Loucy (cell line): ENCODE data around the gene SLC6A13.

Experiments
- H2AFZ ChIP-seq: fragments of 200-600 bp; sonication (generic); 2 replicates; pipeline ENCODE4 v1.6.0; 2016; ENCODE audit warnings: antibody characterized with exemption, mild to moderate bottlenecking, low read length, moderate library complexity
- H3F3A ChIP-seq: fragments of 200-600 bp; 2 replicates; pipeline ENCODE4 v1.6.0; 2016; ENCODE audit warnings: antibody characterized with exemption, low read depth, mild to moderate bottlenecking
- H3K27me3 ChIP-seq: fragments of 200-600 bp; sonication (generic); 2 replicates; pipeline ENCODE4 v1.6.1; 2014; ENCODE audit warnings: low read length, mild to moderate bottlenecking; ENCODE audit not compliant: insufficient read depth, poor library complexity, severe bottlenecking
- H3K36me3 ChIP-seq: fragments of 200-600 bp; sonication (generic); 2 replicates; pipeline ENCODE4 v1.6.1; 2016; ENCODE audit warnings: low read length; ENCODE audit not compliant: insufficient read depth
- H3K4me1 ChIP-seq: fragments of 200-600 bp; sonication (generic); 2 replicates; pipeline ENCODE4 v1.5.1; 2014; ENCODE audit warnings: low read length, mild to moderate bottlenecking; ENCODE audit not compliant: insufficient read depth, poor library complexity, severe bottlenecking
- H3K4me2 ChIP-seq: fragments of 200-600 bp; sonication (generic); 2 replicates; pipeline ENCODE4 v1.6.0; 2014; ENCODE audit warnings: antibody characterized with exemption, low read length, low read depth, mild to moderate bottlenecking; ENCODE audit not compliant: poor library complexity, severe bottlenecking
- H3K4me3 ChIP-seq: fragments of 200-600 bp; sonication (generic); 2 replicates; pipeline ENCODE4 v1.5.1; 2014; ENCODE audit warnings: low read length, mild to moderate bottlenecking, mixed read lengths; ENCODE audit not compliant: poor library complexity, severe bottlenecking
- H3K79me2 ChIP-seq: fragments of 200-600 bp; sonication (generic); 2 replicates; pipeline ENCODE4 v1.6.1; 2014; ENCODE audit warnings: low read length; ENCODE audit not compliant: insufficient read depth
- H3K9ac ChIP-seq: fragments of 200-600 bp; sonication (generic); 2 replicates; pipeline ENCODE4 v1.6.0; 2014; ENCODE audit warnings: mild to moderate bottlenecking, low read depth, low read length, moderate library complexity; ENCODE audit not compliant: poor library complexity, severe bottlenecking
- H3K9me2 ChIP-seq: fragments of 200-600 bp; sonication (generic); replicated peaks from 2 replicates; pipeline ENCODE4 v1.6.1; 2016; ENCODE audit warnings: low read depth, low read length, mixed read lengths
- H3K9me3 ChIP-seq: fragments of 200-600 bp; sonication (generic); 2 replicates; pipeline ENCODE4 v1.6.1; 2014; ENCODE audit warnings: mild to moderate bottlenecking, antibody characterized with exemption, low read length, low read depth; ENCODE audit not compliant: insufficient read depth
- H4K20me1 ChIP-seq: fragments of 200-600 bp; sonication (generic); 2 replicates; pipeline ENCODE4 v1.6.0; 2014; ENCODE audit warnings: antibody characterized with exemption, low read length, mild to moderate bottlenecking; ENCODE audit not compliant: insufficient read depth, poor library complexity, severe bottlenecking
- EZH2phosphoT487 ChIP-seq: fragments of 200-600 bp; IDR thresholded peaks from 2 replicates; pipeline ENCODE4 v1.6.1; 2018; ENCODE audit warnings: antibody characterized with exemption, mild to moderate bottlenecking, moderate library complexity, borderline replicate concordance
- TF ChIP-seq, protein P1 (sequence below): fragments of 200-600 bp; sonication (generic); conservative IDR thresholded peaks from 2 replicates; pipeline ENCODE4 v1.5.1; 2014; ENCODE audit warnings: mild to moderate bottlenecking, antibody characterized with exemption, low read length

The SLC6A13 gene

DNA sequence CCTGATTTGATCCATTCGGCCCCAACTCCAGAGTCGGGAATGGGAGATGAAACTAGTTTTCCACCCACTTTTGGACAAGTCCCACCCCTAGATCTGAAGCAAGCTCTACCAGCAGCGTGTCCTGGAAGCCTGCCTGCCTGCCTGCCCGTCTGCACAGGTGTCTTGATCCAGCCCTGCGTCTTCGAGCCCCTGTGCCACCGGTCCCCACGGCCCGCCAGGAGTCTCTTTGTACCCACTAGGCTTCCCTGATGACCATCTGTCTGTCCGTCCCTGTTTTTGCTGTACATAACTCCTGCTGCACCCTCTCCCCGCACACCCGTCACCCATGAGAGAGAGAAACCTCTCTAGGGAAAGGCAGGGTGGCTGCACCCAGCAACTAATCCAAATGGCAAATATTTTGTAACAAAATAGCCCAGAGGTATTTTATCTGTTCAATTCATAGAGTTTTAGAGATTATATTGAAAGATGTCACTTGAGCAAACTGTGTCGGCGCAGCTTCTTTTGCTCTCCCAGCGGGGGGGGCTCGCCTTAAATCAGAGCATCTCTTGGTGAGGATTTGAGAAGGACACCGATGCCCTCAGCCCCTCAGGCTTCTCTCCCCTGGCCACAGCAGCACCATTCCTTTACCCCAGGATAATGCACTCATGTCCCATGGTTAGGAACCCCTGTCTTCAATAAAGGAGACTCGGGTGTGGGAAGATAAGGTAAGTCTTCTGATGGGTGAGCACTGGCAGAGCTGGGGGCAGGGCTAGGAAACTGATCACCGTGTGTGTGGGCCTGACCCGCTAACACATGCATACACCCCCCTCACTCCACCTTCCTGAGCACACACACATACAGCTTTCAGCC, 84.4 kb downstream of the SLC6A13 start:
- H3K79me2 ChIP-seq, result no peaks in the 10 kb centered on the region
- no peak for TF ChIP-seq EZH2phosphoT487
- TF ChIP-seq, protein P1, sequence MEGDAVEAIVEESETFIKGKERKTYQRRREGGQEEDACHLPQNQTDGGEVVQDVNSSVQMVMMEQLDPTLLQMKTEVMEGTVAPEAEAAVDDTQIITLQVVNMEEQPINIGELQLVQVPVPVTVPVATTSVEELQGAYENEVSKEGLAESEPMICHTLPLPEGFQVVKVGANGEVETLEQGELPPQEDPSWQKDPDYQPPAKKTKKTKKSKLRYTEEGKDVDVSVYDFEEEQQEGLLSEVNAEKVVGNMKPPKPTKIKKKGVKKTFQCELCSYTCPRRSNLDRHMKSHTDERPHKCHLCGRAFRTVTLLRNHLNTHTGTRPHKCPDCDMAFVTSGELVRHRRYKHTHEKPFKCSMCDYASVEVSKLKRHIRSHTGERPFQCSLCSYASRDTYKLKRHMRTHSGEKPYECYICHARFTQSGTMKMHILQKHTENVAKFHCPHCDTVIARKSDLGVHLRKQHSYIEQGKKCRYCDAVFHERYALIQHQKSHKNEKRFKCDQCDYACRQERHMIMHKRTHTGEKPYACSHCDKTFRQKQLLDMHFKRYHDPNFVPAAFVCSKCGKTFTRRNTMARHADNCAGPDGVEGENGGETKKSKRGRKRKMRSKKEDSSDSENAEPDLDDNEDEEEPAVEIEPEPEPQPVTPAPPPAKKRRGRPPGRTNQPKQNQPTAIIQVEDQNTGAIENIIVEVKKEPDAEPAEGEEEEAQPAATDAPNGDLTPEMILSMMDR, result no peak
- no peaks in the 10 kb centered on the region for H3K27me3 ChIP-seq
- no peaks in the 10 kb centered on the region for H3K36me3 ChIP-seq
- H3K9me3 ChIP-seq, result no peaks in the 10 kb centered on the region
- H3F3A ChIP-seq, result no peaks in the 10 kb centered on the region
- peak overlapping the region; percentile 65 for H3K4me2 ChIP-seq
- H3K9ac ChIP-seq, result peak overlapping the region; percentile 53
- H4K20me1 ChIP-seq, result no peaks in the 10 kb centered on the region
- H3K4me3 ChIP-seq, result no peak overlapping the region
- no peak overlapping the region for H2AFZ ChIP-seq
- H3K9me2 ChIP-seq, result no peaks in the 10 kb centered on the region
- peaks cover 75% of the 10 kb centered on the region for H3K4me1 ChIP-seq

GRCh38 chr12:177336-177979, 85.2 kb downstream of the SLC6A13 start:
- H3K4me2 ChIP-seq, result no peak overlapping the region
- H3K4me1 ChIP-seq, result peaks cover 80% of the 10 kb centered on the region
- H3K9me3 ChIP-seq, result no peaks in the 10 kb centered on the region
- no peak for TF ChIP-seq EZH2phosphoT487
- TF ChIP-seq, protein P1, result no peak
- no peaks in the 10 kb centered on the region for H3K27me3 ChIP-seq
- H3F3A ChIP-seq, result no peaks in the 10 kb centered on the region
- H3K79me2 ChIP-seq, result no peaks in the 10 kb centered on the region
- H3K9me2 ChIP-seq, result no peaks in the 10 kb centered on the region
- H3K9ac ChIP-seq, result no peak overlapping the region
- no peaks in the 10 kb centered on the region for H3K36me3 ChIP-seq
- no peaks in the 10 kb centered on the region for H4K20me1 ChIP-seq
- no peak overlapping the region for H2AFZ ChIP-seq
- H3K4me3 ChIP-seq, result no peak overlapping the region

DNA sequence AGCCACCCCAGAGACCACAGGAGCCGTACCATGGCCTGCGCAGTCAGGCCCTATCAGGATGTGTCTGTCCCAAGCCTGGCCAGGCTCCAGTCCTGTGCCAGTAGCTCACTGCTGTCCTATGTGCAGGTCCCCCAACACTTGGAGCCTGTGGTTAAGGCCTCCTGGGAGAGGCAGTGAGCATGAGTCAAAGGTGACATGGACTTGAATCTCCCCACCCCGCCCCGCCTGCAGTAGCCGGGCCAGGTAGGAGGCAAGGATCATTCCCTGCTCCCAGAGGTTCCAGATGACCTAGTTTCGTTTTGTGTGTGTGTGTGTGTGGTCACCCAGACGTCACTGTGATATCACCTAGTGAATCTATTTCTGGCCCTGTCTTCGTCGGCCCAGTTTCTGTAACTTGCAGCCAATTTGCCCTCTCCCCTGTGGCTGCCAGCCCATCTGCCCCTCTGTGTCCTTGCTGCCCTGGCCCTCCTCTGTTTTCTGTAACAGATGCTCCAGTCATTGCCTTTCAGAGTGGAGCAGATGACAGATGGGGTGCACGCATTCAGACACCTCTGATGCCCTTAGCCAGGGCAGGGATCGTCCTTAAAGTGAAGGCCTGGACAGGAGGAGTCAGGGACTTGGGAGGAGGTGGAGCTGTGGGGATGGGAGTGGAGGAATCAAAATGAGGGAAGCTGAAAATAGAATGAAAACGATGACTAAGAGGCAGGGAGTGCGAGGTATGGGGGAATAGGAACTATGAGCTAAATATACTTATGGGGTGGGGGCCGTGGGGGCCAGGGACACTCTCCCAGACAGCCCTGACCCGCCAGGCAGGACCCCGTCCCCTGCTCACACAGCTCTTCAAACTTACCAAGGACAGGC, 86.1 kb downstream of the SLC6A13 start:
- no peaks in the 10 kb centered on the region for H3K9me2 ChIP-seq
- peaks cover 80% of the 10 kb centered on the region for H3K4me1 ChIP-seq
- no peaks in the 10 kb centered on the region for H3K27me3 ChIP-seq
- H3K4me2 ChIP-seq, result peak overlapping the region; percentile 18
- H3K9me3 ChIP-seq, result no peaks in the 10 kb centered on the region
- H3K36me3 ChIP-seq, result no peaks in the 10 kb centered on the region
- TF ChIP-seq, protein P1, result no peak
- no peak for TF ChIP-seq EZH2phosphoT487
- no peak overlapping the region for H3K4me3 ChIP-seq
- no peaks in the 10 kb centered on the region for H3F3A ChIP-seq
- no peaks in the 10 kb centered on the region for H3K79me2 ChIP-seq
- peak overlapping the region; percentile 47 for H3K9ac ChIP-seq
- no peak overlapping the region for H2AFZ ChIP-seq
- no peaks in the 10 kb centered on the region for H4K20me1 ChIP-seq
